CD14-positive monocyte (primary cell): Measurements from ENCODE around the gene SRF. TPM values are rescaled to one million over a fixed set of nuclear protein-coding genes. Genes with fewer than 3 reads are reported as not detected.

Experiments
- DNase-seq, 3 donors: peaks; one replicate each; pipeline ENCODE4 v3.0.0-alpha.2; 2011 to 2022
- H2AFZ ChIP-seq: 2 replicates; pipeline ENCODE4 v1.6.0; 2012; ENCODE audit warnings: mild to moderate bottlenecking, low read depth, low read length, inconsistent platforms; ENCODE audit not compliant: insufficient read depth, poor library complexity, severe bottlenecking
- H3K27ac ChIP-seq, 2 donors: 1 replicate in 1 of 2; 2 replicates in 1 of 2; pipeline ENCODE4 v1.5.1; 2012 to 2013; ENCODE audit warnings: low read length in 2 of 2, control low read depth in 1 of 2, inconsistent platforms in 1 of 2, low read depth in 1 of 2, mild to moderate bottlenecking in 1 of 2
- H3K27me3 ChIP-seq, 2 donors: one replicate each; pipeline versions ENCODE4 v1.6.0 to v1.6.1; 2011 to 2013; ENCODE audit warnings: low read length in 2 of 2; ENCODE audit not compliant: control insufficient read depth in 2 of 2, insufficient read depth in 2 of 2
- H3K36me3 ChIP-seq, 2 donors: replicated peaks in 1 of 2; 1 replicate in 1 of 2; 2 replicates in 1 of 2; pipeline versions ENCODE4 v1.5.1 to v1.6.1; 2012 to 2013; ENCODE audit warnings: low read length in 2 of 2, control low read depth in 1 of 2, inconsistent platforms in 1 of 2, mild to moderate bottlenecking in 1 of 2; ENCODE audit not compliant: insufficient read depth in 2 of 2, control insufficient read depth in 1 of 2
- H3K4me1 ChIP-seq, 2 donors: 1 replicate in 1 of 2; 2 replicates in 1 of 2; pipeline versions ENCODE4 v1.5.1 to v1.6.1; 2012 to 2013; ENCODE audit warnings: low read length in 2 of 2, control low read depth in 1 of 2, inconsistent platforms in 1 of 2, mild to moderate bottlenecking in 1 of 2, moderate library complexity in 1 of 2; ENCODE audit not compliant: insufficient read depth in 2 of 2, control insufficient read depth in 1 of 2
- H3K4me2 ChIP-seq: replicated peaks from 2 replicates; pipeline ENCODE3; 2012; ENCODE audit warnings: low read length, moderate library complexity, mild to moderate bottlenecking; ENCODE audit not compliant: poor library complexity, severe bottlenecking; ENCODE audit errors: extremely low read depth
- H3K4me3 ChIP-seq, 3 experiments: fragments of 200-600 bp in 1 of 3; sonication (generic) in 1 of 3; replicated peaks in 1 of 3; 1 replicate in 2 of 3; 2 replicates in 1 of 3; pipeline ENCODE4 v1.5.1; 2011 to 2013; ENCODE audit warnings: low read length in 3 of 3, mild to moderate bottlenecking in 3 of 3, control low read depth in 2 of 3, low read depth in 2 of 3, inconsistent platforms in 1 of 3, moderate library complexity in 1 of 3
- H3K79me2 ChIP-seq: 2 replicates; pipeline ENCODE4 v1.6.0; 2012; ENCODE audit warnings: mild to moderate bottlenecking, control low read depth, inconsistent platforms, low read length, moderate library complexity; ENCODE audit not compliant: insufficient read depth
- H3K9ac ChIP-seq: 2 replicates; pipeline ENCODE4 v1.6.0; 2017; ENCODE audit warnings: low read length, mild to moderate bottlenecking; ENCODE audit not compliant: insufficient read depth, poor library complexity, severe bottlenecking
- H3K9me3 ChIP-seq, 2 donors: replicated peaks in 1 of 2; 1 replicate in 1 of 2; 2 replicates in 1 of 2; pipeline versions ENCODE4 v1.5.1 to v1.6.1; 2012 to 2013; ENCODE audit warnings: low read length in 2 of 2, control low read depth in 1 of 2; ENCODE audit not compliant: control insufficient read depth in 1 of 2, insufficient read depth in 1 of 2
- H4K20me1 ChIP-seq: 2 replicates; pipeline ENCODE4 v1.6.0; 2012; ENCODE audit warnings: mild to moderate bottlenecking, low read length, control low read depth, moderate library complexity; ENCODE audit not compliant: insufficient read depth
- H3K27ac Mint-ChIP-seq, 7 donors: one replicate each; pipeline ENCODE4 v1.8.0; 2020; ENCODE audit warnings: mild to moderate bottlenecking in 7 of 7, mixed read lengths in 7 of 7, moderate library complexity in 6 of 7, inconsistent platforms in 2 of 7
- H3K27me3 Mint-ChIP-seq, 3 donors: one replicate each; pipeline ENCODE4 v1.8.0; 2021 to 2022; ENCODE audit warnings: low read depth in 3 of 3, mild to moderate bottlenecking in 3 of 3, mixed read lengths in 3 of 3, moderate library complexity in 3 of 3, inconsistent platforms in 1 of 3
- H3K36me3 Mint-ChIP-seq, 2 donors: one replicate each; pipeline ENCODE4 v1.8.0; 2020; ENCODE audit warnings: mixed read lengths in 2 of 2, inconsistent platforms in 1 of 2, mild to moderate bottlenecking in 1 of 2
- H3K4me1 Mint-ChIP-seq: one replicate; pipeline ENCODE4 v1.8.0; 2020; ENCODE audit warnings: mild to moderate bottlenecking, mixed read lengths
- H3K4me3 Mint-ChIP-seq, 2 donors: one replicate each; pipeline ENCODE4 v1.8.0; 2020; ENCODE audit warnings: mild to moderate bottlenecking in 2 of 2, mixed read lengths in 2 of 2, moderate library complexity in 1 of 2
- H3K9me3 Mint-ChIP-seq, 7 donors: one replicate each; pipeline ENCODE4 v1.8.0; 2020 to 2022; ENCODE audit warnings: mixed read lengths in 7 of 7, mild to moderate bottlenecking in 6 of 7, moderate library complexity in 6 of 7, inconsistent platforms in 2 of 7
- CTCF ChIP-seq: fragments of 200-600 bp; IDR thresholded peaks from one replicate; pipeline ENCODE4 v1.8.0; 2022; ENCODE audit warnings: antibody characterized with exemption, mild to moderate bottlenecking
- WGBS: methylation state at CpG from one replicate; pipeline ENCODE4 v1.1.5; 2013; ENCODE audit warnings: missing lambda C conversion rate; ENCODE audit not compliant: insufficient coverage; 5-methylcytosine and 5-hydroxymethylcytosine counted together
- intact Hi-C, 2 donors: fragments of 100-400 bp; cut with micrococcal nuclease; formaldehyde crosslinking; loops; one replicate each; pipeline versions ENCODE4 v1.15.0 to v1.15.1; 2023
- polyA plus RNA-seq, 3 donors: library from polyadenylated mRNA; depleted of rRNA in 1 of 3; unstranded in 2 of 3; stranded (reverse) in 1 of 3; fragments of 300-500 nt in 2 of 3; fragments of >200 nt in 1 of 3; fragmentation: Illumina TruSeq in 2 of 3; gene quantifications; 1 replicate in 2 of 3; 2 replicates in 1 of 3; pipeline ENCODE4 v1.2.3, GENCODE V29; 2012 to 2021

The SRF gene
- polyA plus RNA-seq, 3 donors = 3.6 to 26.9 (median 3.8) TPM

- Mint-ChIP-seq H3K4me1 (peaks cover 5% of the 10 kb centered on the region), H3K27ac (peak overlapping the region in 1 of 7 donors; percentile 3), H3K27me3 (no peaks in the 10 kb centered on the region), H3K4me3 (no peak overlapping the region), H3K9me3 (no peaks in the 10 kb centered on the region), H3K36me3 (peaks cover 59 to 79% of the 10 kb centered on the region in 2 donors)
- no peak for DNase-seq
- no peak for TF ChIP-seq CTCF
- Histone ChIP-seq H3K27me3 (no peaks in the 10 kb centered on the region), H3K27ac (no peak overlapping the region), H2AFZ (no peak overlapping the region), H3K79me2 (no peaks in the 10 kb centered on the region), H3K4me2 (no peak overlapping the region), H3K4me3 (no peak overlapping the region), H3K9ac (no peak overlapping the region), H3K9me3 (no peaks in the 10 kb centered on the region), H3K4me1 (no peaks in the 10 kb centered on the region), H4K20me1 (no peaks in the 10 kb centered on the region), H3K36me3 (peaks cover 70 to 78% of the 10 kb centered on the region in 2 donors)
- 98% methylated on average over 7 of the region's 9 CpGs for WGBS
- intact Hi-C loops = no loop called here
Measured at GRCh38 chr6:43192911-43193310, 21.8 kb downstream of the SRF start.

GRCh38 chr6:43193929-43194328 lies 22.9 kb downstream of the SRF start:
- peak overlapping the region in 1 of 7 donors; percentile 58 for H3K27ac Mint-ChIP-seq
- peaks cover 2% of the 10 kb centered on the region for H3K4me1 Mint-ChIP-seq
- no peak for DNase-seq
- Histone ChIP-seq H2AFZ (no peak overlapping the region), H3K27ac (no peak overlapping the region), H3K9ac (no peak overlapping the region), H3K9me3 (no peaks in the 10 kb centered on the region), H4K20me1 (no peaks in the 10 kb centered on the region), H3K36me3 (peaks cover 70 to 78% of the 10 kb centered on the region in 2 donors), H3K27me3 (no peaks in the 10 kb centered on the region), H3K4me1 (no peaks in the 10 kb centered on the region), H3K79me2 (no peaks in the 10 kb centered on the region), H3K4me2 (no peak overlapping the region), H3K4me3 (no peak overlapping the region)
- H3K27me3 Mint-ChIP-seq = no peaks in the 10 kb centered on the region
- no peak for TF ChIP-seq CTCF
- intact Hi-C loops = no loop called here
- 95% methylated on average over 4 of the region's 5 CpGs for WGBS
- H3K9me3 Mint-ChIP-seq = no peaks in the 10 kb centered on the region
- H3K36me3 Mint-ChIP-seq = peaks cover 55 to 75% of the 10 kb centered on the region in 2 donors
- H3K4me3 Mint-ChIP-seq = no peak overlapping the region
